GM12891 (cell line): ENCODE measurements around the gene RRBP1.

Source experiments
- POLR2A ChIP-seq: IDR thresholded peaks from 2 replicates; pipeline ENCODE4 v1.6.1; 2011; ENCODE audit warnings: low read depth, low read length, control low read depth
- POU2F2 ChIP-seq: IDR thresholded peaks from 2 replicates; pipeline ENCODE4 v1.6.1; 2011; ENCODE audit warnings: low read depth, mild to moderate bottlenecking, control low read depth, low read length, moderate library complexity
- TAF1 ChIP-seq: IDR thresholded peaks from 2 replicates; pipeline ENCODE4 v1.6.1; 2011; ENCODE audit warnings: low read depth, low read length, control low read depth

- TF ChIP-seq POU2F2 (peak; percentile 16; the same call in 1 of the 2 replicates), TAF1 (no peak), POLR2A (no peak)
These were observed 70.3 kb downstream of the RRBP1 start for GRCh38 chr20:17611540-17612286.
